Smooth muscle cell (in vitro differentiated cells): ENCODE results near the gene FOXD1. TPM values are rescaled to one million over a fixed set of nuclear protein-coding genes. Genes with fewer than 3 reads are reported as not detected.
A peak's percentile ranks its signal among the peaks of the same experiment; 100 is the strongest.

Source experiments
- DNase-seq: peaks from one replicate; lab custom pipeline; 2025; ENCODE audit not compliant: unreplicated experiment; lab: John Stamatoyannopoulos, UW
- H2AFZ ChIP-seq: fragments of 200-600 bp; sonication (generic); 2 replicates; pipeline ENCODE4 v1.6.0; 2016; ENCODE audit warnings: antibody characterized with exemption, low read depth, mild to moderate bottlenecking
- H3F3A ChIP-seq: fragments of 200-600 bp; sonication (generic); 2 replicates; pipeline ENCODE4 v1.6.0; 2017; ENCODE audit warnings: antibody characterized with exemption, low read depth
- H3K27ac ChIP-seq: fragments of 200-600 bp; sonication (generic); 2 replicates; pipeline ENCODE4 v1.5.1; 2016; ENCODE audit warnings: low read depth, mild to moderate bottlenecking
- H3K27me3 ChIP-seq: fragments of 200-600 bp; sonication (generic); 2 replicates; pipeline ENCODE4 v1.6.1; 2016; ENCODE audit warnings: low read depth, mild to moderate bottlenecking
- H3K36me3 ChIP-seq: fragments of 200-600 bp; sonication (generic); 2 replicates; pipeline ENCODE4 v1.5.1; 2016; ENCODE audit warnings: low read depth
- H3K4me1 ChIP-seq: fragments of 200-600 bp; sonication (generic); 2 replicates; pipeline ENCODE4 v1.5.1; 2016; ENCODE audit warnings: low read depth
- H3K4me2 ChIP-seq: fragments of 200-600 bp; sonication (generic); 2 replicates; pipeline ENCODE4 v1.6.0; 2016; ENCODE audit warnings: mild to moderate bottlenecking
- H3K4me3 ChIP-seq: fragments of 200-600 bp; sonication (generic); 2 replicates; pipeline ENCODE4 v1.5.1; 2016; ENCODE audit warnings: mild to moderate bottlenecking
- H3K79me2 ChIP-seq: fragments of 200-600 bp; sonication (generic); 2 replicates; pipeline ENCODE4 v1.6.0; 2016; ENCODE audit warnings: low read depth, mild to moderate bottlenecking
- H3K9ac ChIP-seq: fragments of 200-600 bp; sonication (generic); 2 replicates; pipeline ENCODE4 v1.6.0; 2016; ENCODE audit warnings: low read depth
- H3K9me3 ChIP-seq: fragments of 200-600 bp; sonication (generic); replicated peaks from 2 replicates; pipeline ENCODE4 v1.5.1; 2016; ENCODE audit warnings: low read depth
- H4K20me1 ChIP-seq: fragments of 200-600 bp; sonication (generic); 2 replicates; pipeline ENCODE4 v1.6.0; 2016; ENCODE audit warnings: low read depth
- WGBS: methylation state at CpG from one replicate; pipeline ENCODE4 v1.1.7; 2016; ENCODE audit warnings: low lambda C conversion rate; 5-methylcytosine and 5-hydroxymethylcytosine counted together
- polyA plus RNA-seq: library from polyadenylated mRNA; unstranded; fragments of >200 nt; fragmentation: Nextera tagmentation; extraction: Ambion mirVana; gene quantifications from 2 replicates; pipeline ENCODE4 v1.2.1, GENCODE V29; 2016
- total RNA-seq: library from RNA; depleted of rRNA; stranded (reverse); fragments of >200 nt; gene quantifications from 2 replicates; pipeline ENCODE4 v1.2.3, GENCODE V29; 2014
- TF ChIP-seq, protein P1 (sequence below): fragments of 200-600 bp; sonication (generic); IDR thresholded peaks from 2 replicates; pipeline ENCODE4 v1.5.1; 2017; ENCODE audit warnings: borderline replicate concordance, mild to moderate bottlenecking, antibody characterized with exemption; ENCODE audit not compliant: insufficient read depth, poor library complexity, severe bottlenecking

Gene FOXD1
- total and polyA plus RNA-seq, 2 experiments from 2014 or later: 9.0 to 13.8 TPM

DNA sequence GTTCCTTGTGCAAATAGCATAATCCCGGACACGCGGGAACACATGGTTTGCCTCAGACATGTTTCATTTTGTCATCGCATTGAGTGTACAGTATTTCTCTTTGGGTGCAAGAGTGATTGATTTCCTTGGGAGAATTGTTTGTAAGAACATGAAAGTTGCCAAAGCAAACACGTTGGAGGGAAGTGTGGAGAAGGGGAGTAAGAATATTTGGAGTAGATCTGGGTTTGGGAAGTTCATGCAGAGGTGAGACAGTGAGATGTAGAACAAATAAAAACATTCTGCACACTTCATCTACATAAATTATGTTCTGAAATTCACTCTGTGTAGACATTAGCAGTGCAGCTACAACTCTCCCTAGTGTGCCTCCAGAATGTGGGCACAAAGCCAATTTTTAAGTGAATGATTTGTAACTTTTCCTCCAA is 24.0 kb downstream of the FOXD1 start:
- Histone ChIP-seq H3K79me2 (no peaks in the 10 kb centered on the region), H3K4me3 (no peak overlapping the region), H3K4me1 (no peaks in the 10 kb centered on the region), H3K9ac (no peak overlapping the region), H3K4me2 (no peak overlapping the region), H3K36me3 (no peaks in the 10 kb centered on the region), H3K27me3 (peaks cover 36% of the 10 kb centered on the region), H2AFZ (no peak overlapping the region), H3K27ac (no peak overlapping the region), H3F3A (no peaks in the 10 kb centered on the region), H3K9me3 (no peaks in the 10 kb centered on the region), H4K20me1 (no peaks in the 10 kb centered on the region)
- 85% methylated on average over 5 of the region's 5 CpGs for WGBS
- TF ChIP-seq, protein P1, sequence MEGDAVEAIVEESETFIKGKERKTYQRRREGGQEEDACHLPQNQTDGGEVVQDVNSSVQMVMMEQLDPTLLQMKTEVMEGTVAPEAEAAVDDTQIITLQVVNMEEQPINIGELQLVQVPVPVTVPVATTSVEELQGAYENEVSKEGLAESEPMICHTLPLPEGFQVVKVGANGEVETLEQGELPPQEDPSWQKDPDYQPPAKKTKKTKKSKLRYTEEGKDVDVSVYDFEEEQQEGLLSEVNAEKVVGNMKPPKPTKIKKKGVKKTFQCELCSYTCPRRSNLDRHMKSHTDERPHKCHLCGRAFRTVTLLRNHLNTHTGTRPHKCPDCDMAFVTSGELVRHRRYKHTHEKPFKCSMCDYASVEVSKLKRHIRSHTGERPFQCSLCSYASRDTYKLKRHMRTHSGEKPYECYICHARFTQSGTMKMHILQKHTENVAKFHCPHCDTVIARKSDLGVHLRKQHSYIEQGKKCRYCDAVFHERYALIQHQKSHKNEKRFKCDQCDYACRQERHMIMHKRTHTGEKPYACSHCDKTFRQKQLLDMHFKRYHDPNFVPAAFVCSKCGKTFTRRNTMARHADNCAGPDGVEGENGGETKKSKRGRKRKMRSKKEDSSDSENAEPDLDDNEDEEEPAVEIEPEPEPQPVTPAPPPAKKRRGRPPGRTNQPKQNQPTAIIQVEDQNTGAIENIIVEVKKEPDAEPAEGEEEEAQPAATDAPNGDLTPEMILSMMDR: no peak
- DNase-seq: no peak

DNA sequence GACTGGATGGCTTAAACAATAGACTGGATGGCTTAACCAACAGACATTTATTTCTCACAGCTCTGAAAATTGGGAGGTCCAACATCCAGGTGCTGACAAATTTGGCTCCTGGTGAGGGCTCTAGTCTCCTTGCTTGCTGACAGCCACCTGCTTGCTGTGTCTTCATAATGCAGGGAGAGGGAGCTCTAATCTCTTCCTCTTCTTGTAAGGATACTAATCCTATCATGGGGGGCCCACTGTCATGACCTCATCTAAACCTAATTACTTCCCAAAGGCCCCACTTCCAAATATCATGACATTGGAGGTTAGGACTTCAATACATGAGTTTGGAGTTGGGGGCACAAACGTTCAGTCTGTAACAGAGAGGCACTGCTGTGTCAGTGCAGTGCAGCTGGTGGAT is 26.4 kb downstream of the FOXD1 start:
- no peaks in the 10 kb centered on the region for H3K79me2 ChIP-seq
- 65% methylated on average over 1 of the region's 1 CpG for WGBS
- no peak for DNase-seq
- H3K4me3 ChIP-seq: no peak overlapping the region
- H3K27ac ChIP-seq: no peak overlapping the region
- no peak overlapping the region for H3K9ac ChIP-seq
- H3K4me1 ChIP-seq: peaks cover 6% of the 10 kb centered on the region
- no peaks in the 10 kb centered on the region for H4K20me1 ChIP-seq
- H3K9me3 ChIP-seq: no peaks in the 10 kb centered on the region
- no peak overlapping the region for H2AFZ ChIP-seq
- TF ChIP-seq, protein P1: no peak
- H3K27me3 ChIP-seq: peaks cover 47% of the 10 kb centered on the region
- H3K36me3 ChIP-seq: no peaks in the 10 kb centered on the region
- H3F3A ChIP-seq: peaks cover 15% of the 10 kb centered on the region
- H3K4me2 ChIP-seq: no peak overlapping the region

DNA sequence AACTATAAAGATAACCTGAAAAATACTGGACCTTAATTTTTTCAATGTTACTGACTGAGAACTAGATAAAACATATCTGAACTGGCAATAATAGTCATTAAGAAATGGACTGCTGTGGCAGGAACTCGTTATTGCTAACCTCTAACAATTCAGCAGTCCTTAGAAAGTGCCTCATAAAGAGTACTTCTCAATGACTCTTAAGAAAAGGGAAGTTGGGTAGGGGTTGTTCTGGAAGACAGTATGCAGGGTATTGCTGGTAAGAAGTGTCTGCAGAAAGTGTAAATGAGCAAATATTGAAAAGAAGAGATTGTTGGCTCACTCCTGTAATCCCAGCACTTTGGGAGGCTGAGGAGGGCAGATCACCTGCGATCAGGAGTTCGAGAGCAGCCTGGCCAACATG is 27.9 kb downstream of the FOXD1 start:
- H2AFZ ChIP-seq: no peak overlapping the region
- no peak overlapping the region for H3K9ac ChIP-seq
- no peaks in the 10 kb centered on the region for H3K79me2 ChIP-seq
- H3K4me1 ChIP-seq: peaks cover 6% of the 10 kb centered on the region
- TF ChIP-seq, protein P1: no peak
- no peak for DNase-seq
- peaks cover 47% of the 10 kb centered on the region for H3K27me3 ChIP-seq
- peak overlapping the region; percentile 89 for H3K4me2 ChIP-seq
- peaks cover 15% of the 10 kb centered on the region for H3F3A ChIP-seq
- no peaks in the 10 kb centered on the region for H4K20me1 ChIP-seq
- H3K4me3 ChIP-seq: no peak overlapping the region
- no peaks in the 10 kb centered on the region for H3K9me3 ChIP-seq
- no peaks in the 10 kb centered on the region for H3K36me3 ChIP-seq
- H3K27ac ChIP-seq: no peak overlapping the region
- 74% methylated on average over 3 of the region's 3 CpGs for WGBS

DNA sequence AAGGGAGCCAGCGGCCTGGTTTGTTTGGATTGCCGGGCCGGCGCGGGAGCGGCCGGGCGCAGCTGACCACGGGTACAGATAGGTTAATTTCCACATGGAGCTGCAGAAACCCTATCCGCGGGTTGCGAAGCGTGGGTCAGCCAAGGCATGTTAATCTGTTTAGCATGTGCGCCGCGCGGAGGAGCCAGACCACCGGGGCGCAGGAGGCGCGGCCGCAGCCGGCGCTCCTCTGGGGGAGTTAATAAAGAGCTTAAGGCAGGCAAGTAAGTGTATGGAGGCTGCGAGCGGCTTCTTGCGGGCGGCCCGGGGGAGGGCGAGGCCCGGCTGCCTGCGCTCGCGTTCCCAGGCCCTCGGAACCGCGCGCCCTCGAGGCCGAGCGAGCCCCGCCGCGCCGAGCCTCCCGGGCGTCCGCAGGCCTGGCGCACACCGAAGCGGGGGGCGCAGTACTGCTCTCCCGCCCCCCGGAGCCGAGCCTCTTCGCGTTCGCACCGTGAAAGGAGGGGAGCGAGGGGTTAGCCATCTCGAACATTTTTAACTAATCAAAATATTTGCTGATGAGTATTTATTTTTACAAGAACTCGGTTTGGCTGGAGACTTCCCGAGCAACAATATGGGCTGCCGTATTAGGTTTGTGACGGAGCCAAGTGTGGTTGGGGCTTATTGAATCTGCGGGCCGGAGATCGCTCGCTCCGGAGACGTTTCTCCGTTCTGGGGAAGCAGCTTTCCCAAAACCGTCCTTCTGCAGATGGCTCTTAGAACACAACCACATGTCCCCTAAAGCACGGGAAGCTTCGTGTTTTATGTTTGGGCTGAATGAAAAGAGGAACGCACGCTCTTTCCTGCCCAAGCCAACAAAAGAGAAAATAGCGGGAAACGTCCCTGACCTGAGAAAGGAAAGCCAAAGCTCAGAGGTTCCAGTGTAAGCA is 28.8 kb downstream of the FOXD1 start:
- WGBS: 4% methylated on average over 63 of the region's 79 CpGs
- TF ChIP-seq, protein P1: no peak
- Histone ChIP-seq H3K9me3 (no peaks in the 10 kb centered on the region), H3K27ac (no peak overlapping the region), H3K27me3 (peaks cover 43% of the 10 kb centered on the region), H3K4me3 (peak overlapping the region; percentile 46), H3K9ac (no peak overlapping the region), H3K79me2 (no peaks in the 10 kb centered on the region), H3K4me1 (peaks cover 6% of the 10 kb centered on the region), H3K36me3 (no peaks in the 10 kb centered on the region), H3K4me2 (peak overlapping the region; percentile 89), H4K20me1 (no peaks in the 10 kb centered on the region), H2AFZ (peak overlapping the region; percentile 49), H3F3A (peaks cover 15% of the 10 kb centered on the region)
- DNase-seq: no peak
